Osteoblast (primary cell): ENCODE data around the gene NUP54. TPM values are rescaled to one million over a fixed set of nuclear protein-coding genes. Genes with fewer than 3 reads are reported as not detected.

Source experiments
- DNase-seq: peaks from one replicate; pipeline ENCODE4 v3.0.0; 2011; ENCODE audit warnings: low spot score, mixed read lengths; ENCODE audit not compliant: insufficient read length; ENCODE audit errors: missing footprints
- H2AFZ ChIP-seq: 2 replicates; pipeline ENCODE4 v1.6.0; 2011; ENCODE audit warnings: mild to moderate bottlenecking, low read length
- H3K27ac ChIP-seq: 2 replicates; pipeline ENCODE4 v1.5.1; 2011; ENCODE audit warnings: mild to moderate bottlenecking, low read depth, low read length, moderate library complexity
- H3K27me3 ChIP-seq: 2 replicates; pipeline ENCODE4 v1.6.0; 2012; ENCODE audit warnings: mild to moderate bottlenecking, control low read depth, inconsistent platforms, low read length, moderate library complexity; ENCODE audit not compliant: insufficient read depth
- H3K36me3 ChIP-seq: 2 replicates; pipeline ENCODE4 v1.5.1; 2011; ENCODE audit warnings: mild to moderate bottlenecking, low read length, control low read depth, moderate library complexity; ENCODE audit not compliant: insufficient read depth
- H3K4me1 ChIP-seq: 2 replicates; pipeline ENCODE4 v1.5.1; 2011; ENCODE audit warnings: mild to moderate bottlenecking, low read length, control low read depth, moderate library complexity; ENCODE audit not compliant: insufficient read depth
- H3K4me2 ChIP-seq: 2 replicates; pipeline ENCODE4 v1.6.0; 2011; ENCODE audit warnings: mild to moderate bottlenecking, low read length; ENCODE audit not compliant: insufficient read depth
- H3K4me3 ChIP-seq: fragments of 200-600 bp; sonication (generic); 3 replicates; pipeline ENCODE4 v1.5.1; 2012; ENCODE audit warnings: mild to moderate bottlenecking, low read length, inconsistent platforms; ENCODE audit not compliant: insufficient read depth
- H3K79me2 ChIP-seq: 2 replicates; pipeline ENCODE4 v1.6.0; 2012; ENCODE audit warnings: mild to moderate bottlenecking, low read length, control low read depth, inconsistent platforms; ENCODE audit not compliant: insufficient read depth
- H3K9me3 ChIP-seq: 2 replicates; pipeline ENCODE4 v1.5.1; 2011; ENCODE audit warnings: low read depth, low read length, control low read depth
- H4K20me1 ChIP-seq: 2 replicates; pipeline ENCODE4 v1.6.0; 2012; ENCODE audit warnings: mild to moderate bottlenecking, low read length, control low read depth; ENCODE audit not compliant: insufficient read depth
- total RNA-seq: library from RNA; depleted of rRNA; stranded (reverse); fragments of >200 nt; gene quantifications from 2 replicates; pipeline ENCODE4 v1.2.3, GENCODE V29; 2012
- TF ChIP-seq, protein P1 (sequence below): IDR thresholded peaks from 2 replicates; pipeline ENCODE4 v1.5.1; 2011; ENCODE audit warnings: mild to moderate bottlenecking, low read depth, low read length, moderate library complexity; ENCODE audit errors: extremely low read depth

NUP54 gene
- total RNA-seq, 1 donor: 52.8 TPM

DNA sequence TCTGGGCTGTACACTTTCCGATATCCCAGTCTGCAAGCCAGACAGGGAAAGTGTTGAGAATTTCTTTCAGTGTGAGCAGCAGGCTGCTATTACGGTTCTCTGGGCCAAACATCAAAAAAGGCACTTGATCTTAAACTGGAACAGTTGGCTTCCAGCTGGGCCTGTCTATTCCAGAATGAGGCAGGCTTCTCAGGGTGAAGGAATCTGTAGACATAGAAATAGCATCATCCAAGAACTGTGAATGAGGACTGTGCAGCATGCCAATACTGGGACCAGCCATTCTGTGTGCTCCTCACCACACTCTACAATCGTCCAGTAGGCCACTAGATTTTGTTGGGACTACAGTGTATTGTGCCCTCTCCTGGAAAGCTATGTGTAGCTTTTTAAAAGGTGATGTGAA, 42.5 kb downstream of the NUP54 start:
- H3K4me1 ChIP-seq: no peaks in the 10 kb centered on the region
- H3K27ac ChIP-seq: no peak overlapping the region
- DNase-seq: no peak
- no peaks in the 10 kb centered on the region for H4K20me1 ChIP-seq
- no peak overlapping the region for H3K4me3 ChIP-seq
- no peaks in the 10 kb centered on the region for H3K36me3 ChIP-seq
- no peak overlapping the region for H2AFZ ChIP-seq
- H3K4me2 ChIP-seq: no peak overlapping the region
- TF ChIP-seq, protein P1, sequence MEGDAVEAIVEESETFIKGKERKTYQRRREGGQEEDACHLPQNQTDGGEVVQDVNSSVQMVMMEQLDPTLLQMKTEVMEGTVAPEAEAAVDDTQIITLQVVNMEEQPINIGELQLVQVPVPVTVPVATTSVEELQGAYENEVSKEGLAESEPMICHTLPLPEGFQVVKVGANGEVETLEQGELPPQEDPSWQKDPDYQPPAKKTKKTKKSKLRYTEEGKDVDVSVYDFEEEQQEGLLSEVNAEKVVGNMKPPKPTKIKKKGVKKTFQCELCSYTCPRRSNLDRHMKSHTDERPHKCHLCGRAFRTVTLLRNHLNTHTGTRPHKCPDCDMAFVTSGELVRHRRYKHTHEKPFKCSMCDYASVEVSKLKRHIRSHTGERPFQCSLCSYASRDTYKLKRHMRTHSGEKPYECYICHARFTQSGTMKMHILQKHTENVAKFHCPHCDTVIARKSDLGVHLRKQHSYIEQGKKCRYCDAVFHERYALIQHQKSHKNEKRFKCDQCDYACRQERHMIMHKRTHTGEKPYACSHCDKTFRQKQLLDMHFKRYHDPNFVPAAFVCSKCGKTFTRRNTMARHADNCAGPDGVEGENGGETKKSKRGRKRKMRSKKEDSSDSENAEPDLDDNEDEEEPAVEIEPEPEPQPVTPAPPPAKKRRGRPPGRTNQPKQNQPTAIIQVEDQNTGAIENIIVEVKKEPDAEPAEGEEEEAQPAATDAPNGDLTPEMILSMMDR: no peak
- no peaks in the 10 kb centered on the region for H3K79me2 ChIP-seq
- no peaks in the 10 kb centered on the region for H3K9me3 ChIP-seq
- peaks cover 5% of the 10 kb centered on the region for H3K27me3 ChIP-seq

DNA sequence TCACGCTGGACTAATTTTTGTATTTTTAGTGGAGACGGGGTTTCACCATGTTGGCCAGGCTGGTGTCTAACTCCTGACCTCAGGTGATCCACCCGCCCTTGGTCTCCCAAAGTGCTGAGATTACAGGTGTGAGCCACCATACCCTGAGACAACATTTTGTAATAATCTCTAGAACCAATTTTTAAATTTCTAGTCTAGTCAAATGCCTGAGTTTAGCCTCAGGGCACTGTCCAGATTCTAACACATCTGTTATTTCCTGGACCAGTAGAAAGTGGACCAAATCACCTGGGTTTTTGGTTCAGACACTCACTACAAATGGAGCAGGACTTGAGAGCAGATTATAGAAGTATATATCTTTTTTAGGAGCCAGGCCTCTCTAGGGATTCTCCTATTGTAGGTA, 52.1 kb downstream of the NUP54 start:
- H3K4me2 ChIP-seq: no peak overlapping the region
- no peak for DNase-seq
- no peaks in the 10 kb centered on the region for H3K36me3 ChIP-seq
- no peaks in the 10 kb centered on the region for H3K4me1 ChIP-seq
- TF ChIP-seq, protein P1: no peak
- H3K27me3 ChIP-seq: peaks cover 17% of the 10 kb centered on the region
- H3K4me3 ChIP-seq: no peak overlapping the region
- no peak overlapping the region for H3K27ac ChIP-seq
- H4K20me1 ChIP-seq: no peaks in the 10 kb centered on the region
- H2AFZ ChIP-seq: no peak overlapping the region
- no peaks in the 10 kb centered on the region for H3K9me3 ChIP-seq
- H3K79me2 ChIP-seq: no peaks in the 10 kb centered on the region

DNA sequence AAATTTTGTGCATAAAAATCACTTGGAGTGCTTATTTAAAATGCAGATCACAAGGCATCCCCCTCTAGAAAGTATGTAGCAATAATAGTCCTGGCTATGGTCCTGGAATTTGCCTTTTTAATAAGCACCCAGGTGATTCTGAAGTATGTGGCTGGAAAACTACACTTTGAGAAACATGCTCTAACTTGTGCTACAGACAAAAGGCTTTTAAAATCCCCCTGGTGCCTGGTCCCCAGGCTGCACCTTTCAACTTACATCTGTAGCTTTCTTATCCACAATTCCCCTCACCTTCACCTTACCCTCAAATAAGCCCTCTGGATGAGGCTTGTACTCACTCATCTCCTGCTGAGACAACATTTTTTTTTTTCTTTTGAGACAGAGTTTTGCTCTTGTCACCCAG, 52.6 kb downstream of the NUP54 start:
- no peak overlapping the region for H3K4me2 ChIP-seq
- peaks cover 2% of the 10 kb centered on the region for H3K4me1 ChIP-seq
- H3K27me3 ChIP-seq: peaks cover 14% of the 10 kb centered on the region
- no peak for DNase-seq
- TF ChIP-seq, protein P1: no peak
- no peak overlapping the region for H3K4me3 ChIP-seq
- no peaks in the 10 kb centered on the region for H3K36me3 ChIP-seq
- H3K27ac ChIP-seq: no peak overlapping the region
- H4K20me1 ChIP-seq: no peaks in the 10 kb centered on the region
- H2AFZ ChIP-seq: no peak overlapping the region
- no peaks in the 10 kb centered on the region for H3K79me2 ChIP-seq
- no peaks in the 10 kb centered on the region for H3K9me3 ChIP-seq

DNA sequence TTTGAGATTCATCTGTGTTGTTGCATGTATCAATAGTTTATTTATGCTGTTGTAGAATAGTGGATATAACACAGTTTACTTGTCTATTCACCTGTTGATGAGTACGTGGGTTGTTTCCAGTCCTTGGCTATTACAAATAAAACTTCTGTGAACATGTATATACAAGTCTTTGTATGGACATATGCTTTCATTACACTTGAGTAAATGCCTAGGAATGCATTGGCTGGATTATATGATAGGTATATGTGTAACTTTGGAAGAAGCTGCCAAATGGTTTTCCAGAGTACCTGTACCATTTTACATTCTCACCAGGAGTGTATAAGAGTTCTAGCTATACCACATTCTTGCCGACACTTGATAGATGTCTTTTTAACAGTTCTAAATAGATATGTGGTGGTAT, 57.1 kb downstream of the NUP54 start:
- no peaks in the 10 kb centered on the region for H4K20me1 ChIP-seq
- no peaks in the 10 kb centered on the region for H3K79me2 ChIP-seq
- H3K4me2 ChIP-seq: no peak overlapping the region
- H3K27me3 ChIP-seq: peaks cover 6% of the 10 kb centered on the region
- DNase-seq: no peak
- H3K36me3 ChIP-seq: no peaks in the 10 kb centered on the region
- no peaks in the 10 kb centered on the region for H3K9me3 ChIP-seq
- peaks cover 13% of the 10 kb centered on the region for H3K4me1 ChIP-seq
- no peak overlapping the region for H3K27ac ChIP-seq
- no peak overlapping the region for H3K4me3 ChIP-seq
- TF ChIP-seq, protein P1: no peak
- H2AFZ ChIP-seq: no peak overlapping the region
